OCI-LY3 (cell line): Measurements from ENCODE around the gene GLYR1.

Experiments
- H2AFZ ChIP-seq: fragments of 200-600, 300-600 bp; shearing (Covaris generic); 2 replicates; pipeline ENCODE4 v1.6.0; 2014; ENCODE audit warnings: antibody characterized with exemption, low read depth, low read length
- H3K27ac ChIP-seq: fragments of 200-600, 300-600 bp; sonication (generic); 2 replicates; pipeline ENCODE4 v1.5.1; 2014; ENCODE audit warnings: mild to moderate bottlenecking, low read length, moderate library complexity, mixed read lengths
- H3K27me3 ChIP-seq: fragments of 200-600, 300-600 bp; sonication (generic); 2 replicates; pipeline ENCODE4 v1.6.1; 2014; ENCODE audit warnings: low read depth, low read length, mixed read lengths
- H3K36me3 ChIP-seq: fragments of 200-600, 300-600 bp; sonication (generic); replicated peaks from 2 replicates; pipeline ENCODE3; 2014; ENCODE audit warnings: low read depth, low read length, mixed read lengths
- H3K4me1 ChIP-seq: fragments of 300-600, 200-600 bp; sonication (generic); 2 replicates; pipeline ENCODE4 v1.6.1; 2014; ENCODE audit warnings: low read length, mixed read lengths
- H3K4me2 ChIP-seq: fragments of 200-600, 300-600 bp; sonication (generic); 2 replicates; pipeline ENCODE4 v1.6.1; 2014; ENCODE audit warnings: low read length, mixed read lengths
- H3K4me3 ChIP-seq: fragments of 300-600, 200-600 bp; sonication (generic); 2 replicates; pipeline ENCODE4 v1.5.1; 2014; ENCODE audit warnings: antibody characterized with exemption, mild to moderate bottlenecking, low read length, moderate library complexity
- H3K79me2 ChIP-seq: fragments of 300-600, 200-600 bp; shearing (Covaris generic); 2 replicates; pipeline ENCODE4 v1.6.1; 2014; ENCODE audit warnings: mild to moderate bottlenecking, low read length, mixed read lengths
- H3K9ac ChIP-seq: fragments of 300-600, 200-600 bp; shearing (Covaris generic); 2 replicates; pipeline ENCODE4 v1.6.0; 2014; ENCODE audit warnings: mild to moderate bottlenecking, low read length, moderate library complexity
- H3K9me3 ChIP-seq: fragments of 200-600, 300-600 bp; shearing (Covaris generic); 2 replicates; pipeline ENCODE4 v1.6.1; 2014; ENCODE audit warnings: low read length, mixed read lengths; ENCODE audit not compliant: insufficient read depth
- H4K20me1 ChIP-seq: fragments of 200-600, 300-600 bp; sonication (generic); 2 replicates; pipeline ENCODE4 v1.6.1; 2016; ENCODE audit warnings: low read length, mixed read lengths; ENCODE audit not compliant: insufficient read depth
- EZH2phosphoT487 ChIP-seq: fragments of 200-600 bp; shearing (Covaris generic); IDR thresholded peaks from 2 replicates; pipeline ENCODE4 v1.6.1; 2018; ENCODE audit warnings: antibody characterized with exemption, mixed run types, low read depth
- TF ChIP-seq, protein P1 (sequence below): fragments of 200-600, 300-600 bp; sonication (generic); IDR thresholded peaks from 2 replicates; pipeline ENCODE4 v1.5.1; 2014; ENCODE audit warnings: antibody characterized with exemption, low read length, low read depth

The GLYR1 gene

DNA sequence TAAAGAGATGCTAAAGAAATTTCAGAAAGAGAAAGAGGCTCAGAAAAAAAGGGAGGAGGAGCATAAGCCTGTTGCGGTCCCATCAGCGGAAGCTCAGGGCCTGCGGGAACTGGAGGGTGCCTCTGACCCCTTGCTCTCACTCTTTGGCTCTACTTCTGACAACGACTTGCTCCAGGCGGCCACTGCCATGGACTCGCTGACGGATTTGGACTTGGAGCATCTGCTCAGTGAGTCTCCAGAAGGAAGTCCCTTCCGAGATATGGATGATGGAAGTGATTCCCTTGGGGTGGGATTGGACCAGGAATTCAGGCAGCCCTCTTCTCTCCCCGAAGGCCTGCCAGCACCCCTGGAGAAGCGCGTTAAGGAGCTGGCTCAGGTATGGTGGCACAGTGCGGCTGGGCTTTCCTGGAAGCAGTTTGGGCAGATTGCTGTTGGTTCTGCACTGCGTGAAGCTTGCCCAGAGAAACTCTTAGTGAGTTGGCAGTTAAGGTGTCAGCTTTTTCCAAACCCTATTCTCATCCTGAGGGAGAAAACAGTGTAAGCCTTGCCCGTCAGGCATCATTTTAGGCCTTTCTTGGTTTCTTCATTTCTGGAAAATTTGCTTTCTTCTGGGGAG lies 13.7 kb upstream of the GLYR1 start:
- peaks cover 8% of the 10 kb centered on the region; the same call in 1 of the 2 replicates for H4K20me1 ChIP-seq
- no peak overlapping the region for H3K27ac ChIP-seq

DNA sequence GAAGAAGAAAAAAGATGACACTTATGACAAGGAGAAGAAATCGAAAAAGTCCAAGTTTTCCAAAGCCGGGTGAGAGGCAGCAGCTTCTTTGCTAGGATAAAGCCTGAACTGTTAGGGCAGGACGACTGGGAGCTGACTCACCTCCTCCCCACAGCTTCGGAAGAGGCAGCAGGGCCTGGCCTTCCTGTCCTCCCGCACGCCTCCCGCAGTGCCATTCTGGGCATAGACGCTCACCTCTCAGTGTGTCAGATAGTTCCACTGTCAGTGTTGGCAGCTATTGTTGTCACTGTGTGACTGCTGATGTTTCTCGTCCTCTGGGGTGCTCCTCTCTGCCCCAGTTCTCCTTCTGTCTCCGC lies 12.8 kb upstream of the GLYR1 start:
- Histone ChIP-seq H3K27me3 (no peaks in the 10 kb centered on the region), H3K36me3 (peaks cover 54% of the 10 kb centered on the region), H3K4me3 (no peak overlapping the region), H3K79me2 (peaks cover 37% of the 10 kb centered on the region), H3K4me2 (no peak overlapping the region), H3K4me1 (no peaks in the 10 kb centered on the region), H2AFZ (no peak overlapping the region), H3K27ac (no peak overlapping the region), H3K9ac (no peak overlapping the region), H4K20me1 (peaks cover 8% of the 10 kb centered on the region; the same call in 1 of the 2 replicates), H3K9me3 (no peaks in the 10 kb centered on the region)
- TF ChIP-seq EZH2phosphoT487: no peak
- TF ChIP-seq, protein P1, sequence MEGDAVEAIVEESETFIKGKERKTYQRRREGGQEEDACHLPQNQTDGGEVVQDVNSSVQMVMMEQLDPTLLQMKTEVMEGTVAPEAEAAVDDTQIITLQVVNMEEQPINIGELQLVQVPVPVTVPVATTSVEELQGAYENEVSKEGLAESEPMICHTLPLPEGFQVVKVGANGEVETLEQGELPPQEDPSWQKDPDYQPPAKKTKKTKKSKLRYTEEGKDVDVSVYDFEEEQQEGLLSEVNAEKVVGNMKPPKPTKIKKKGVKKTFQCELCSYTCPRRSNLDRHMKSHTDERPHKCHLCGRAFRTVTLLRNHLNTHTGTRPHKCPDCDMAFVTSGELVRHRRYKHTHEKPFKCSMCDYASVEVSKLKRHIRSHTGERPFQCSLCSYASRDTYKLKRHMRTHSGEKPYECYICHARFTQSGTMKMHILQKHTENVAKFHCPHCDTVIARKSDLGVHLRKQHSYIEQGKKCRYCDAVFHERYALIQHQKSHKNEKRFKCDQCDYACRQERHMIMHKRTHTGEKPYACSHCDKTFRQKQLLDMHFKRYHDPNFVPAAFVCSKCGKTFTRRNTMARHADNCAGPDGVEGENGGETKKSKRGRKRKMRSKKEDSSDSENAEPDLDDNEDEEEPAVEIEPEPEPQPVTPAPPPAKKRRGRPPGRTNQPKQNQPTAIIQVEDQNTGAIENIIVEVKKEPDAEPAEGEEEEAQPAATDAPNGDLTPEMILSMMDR: no peak

More for the DNA sequence above, 13.7 kb upstream of the GLYR1 start:
- Histone ChIP-seq H2AFZ (no peak overlapping the region), H3K4me2 (no peak overlapping the region), H3K4me3 (no peak overlapping the region), H3K36me3 (peaks cover 53% of the 10 kb centered on the region), H3K9me3 (no peaks in the 10 kb centered on the region), H3K4me1 (no peaks in the 10 kb centered on the region), H3K79me2 (peaks cover 45% of the 10 kb centered on the region), H3K27me3 (no peaks in the 10 kb centered on the region), H3K9ac (no peak overlapping the region)
- TF ChIP-seq EZH2phosphoT487: no peak
- TF ChIP-seq, protein P1: no peak

DNA sequence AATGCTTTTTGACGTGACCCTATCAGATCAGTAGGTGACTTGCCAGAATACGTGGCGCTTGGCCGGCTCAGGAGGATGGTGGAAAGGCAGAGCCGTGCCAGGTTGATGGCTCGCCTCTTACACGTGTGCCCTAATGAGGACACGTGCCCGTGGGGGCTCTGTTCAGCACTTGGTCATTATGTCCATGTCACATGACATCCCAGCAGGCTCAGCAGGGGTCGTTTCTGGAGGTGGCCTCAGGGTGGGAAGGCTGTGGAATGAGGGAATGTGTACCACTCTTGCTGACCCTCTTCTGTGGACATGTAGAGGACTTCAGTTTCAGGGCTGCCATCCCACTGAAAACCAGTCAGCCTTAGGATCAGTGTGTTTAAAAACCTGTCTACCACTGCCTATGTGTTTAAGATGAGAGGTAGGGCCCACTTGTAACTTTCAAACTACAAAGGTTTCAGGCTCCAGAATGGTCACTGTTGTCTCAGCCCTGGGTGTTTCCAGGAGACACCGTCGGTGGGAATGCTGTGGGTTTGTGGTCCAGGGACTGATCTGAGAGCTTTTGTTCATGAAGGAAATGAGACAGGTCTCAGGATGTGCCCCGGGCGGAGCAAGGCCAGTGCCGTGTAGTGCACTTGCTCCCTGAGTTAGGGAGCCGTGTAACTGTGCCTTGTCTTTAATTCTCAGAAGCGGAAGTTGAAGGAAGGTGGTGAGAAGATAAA lies 12.3 kb upstream of the GLYR1 start:
- Histone ChIP-seq H3K4me3 (no peak overlapping the region), H3K4me1 (no peaks in the 10 kb centered on the region), H3K9ac (no peak overlapping the region), H3K4me2 (no peak overlapping the region), H2AFZ (no peak overlapping the region), H3K27ac (no peak overlapping the region), H3K27me3 (no peaks in the 10 kb centered on the region), H3K9me3 (no peaks in the 10 kb centered on the region), H3K79me2 (peaks cover 32% of the 10 kb centered on the region), H3K36me3 (peaks cover 51% of the 10 kb centered on the region), H4K20me1 (peaks cover 6% of the 10 kb centered on the region; the same call in 1 of the 2 replicates)
- TF ChIP-seq EZH2phosphoT487: no peak
- TF ChIP-seq, protein P1: no peak

DNA sequence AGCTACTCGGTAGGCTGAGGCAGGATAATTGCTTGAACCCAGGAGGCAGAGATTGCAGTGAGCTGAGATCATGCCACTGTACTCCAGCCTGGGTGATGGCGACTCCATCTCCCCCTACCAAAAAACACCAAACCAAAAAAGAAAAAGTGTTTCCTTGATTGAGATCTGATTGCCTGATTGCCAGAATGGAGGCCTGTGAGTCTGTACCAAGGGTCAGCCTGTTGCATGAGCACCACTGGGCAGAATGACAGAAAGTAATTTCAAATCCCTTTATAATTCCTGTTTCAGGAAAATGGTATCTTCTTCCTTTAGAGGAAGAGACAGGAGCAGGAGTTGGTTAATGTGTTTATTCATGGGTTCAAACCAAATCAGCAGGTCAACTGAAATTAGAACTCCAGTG lies 8.7 kb upstream of the GLYR1 start:
- H3K9ac ChIP-seq: no peak overlapping the region
- H2AFZ ChIP-seq: no peak overlapping the region
- H3K36me3 ChIP-seq: peaks cover 44% of the 10 kb centered on the region
- no peaks in the 10 kb centered on the region for H3K4me1 ChIP-seq
- no peak overlapping the region for H3K27ac ChIP-seq
- H3K4me2 ChIP-seq: no peak overlapping the region
- no peaks in the 10 kb centered on the region for H3K9me3 ChIP-seq
- no peak overlapping the region for H3K4me3 ChIP-seq
- no peaks in the 10 kb centered on the region for H3K27me3 ChIP-seq
- H4K20me1 ChIP-seq: peaks cover 13% of the 10 kb centered on the region
- peaks cover 26% of the 10 kb centered on the region for H3K79me2 ChIP-seq
- TF ChIP-seq, protein P1: no peak
- no peak for TF ChIP-seq EZH2phosphoT487
